ENCODE data around the gene MPDU1. TPM values are rescaled to one million over a fixed set of nuclear protein-coding genes. Genes with fewer than 3 reads are reported as not detected.

MPDU1 gene
- total RNA-seq, 1 donor: 64.1 TPM

DNA sequence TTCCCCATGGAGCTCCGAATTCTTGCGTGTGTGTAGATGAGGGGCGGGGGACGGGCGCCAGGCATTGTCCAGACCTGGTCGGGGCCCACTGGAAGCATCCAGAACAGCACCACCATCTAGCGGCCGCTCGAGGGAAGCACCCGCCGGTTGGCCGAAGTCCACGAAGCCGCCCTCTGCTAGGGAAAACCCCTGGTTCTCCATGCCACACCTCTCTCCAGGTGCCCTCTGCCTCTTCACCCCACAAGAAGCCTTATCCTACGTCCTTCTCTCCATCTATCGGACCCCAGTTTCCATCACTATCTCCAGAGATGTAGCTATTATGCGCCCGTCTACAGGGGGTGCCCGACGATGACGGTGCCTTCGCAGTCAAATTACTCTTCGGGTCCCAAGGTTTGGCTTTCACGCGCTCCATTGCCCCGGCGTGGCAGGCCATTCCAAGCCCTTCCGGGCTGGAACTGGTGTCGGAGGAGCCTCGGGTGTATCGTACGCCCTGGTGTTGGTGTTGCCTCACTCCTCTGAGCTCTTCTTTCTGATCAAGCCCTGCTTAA is 22.6 kb upstream of the MPDU1 start:
- H3K36me3 ChIP-seq (ENCODE audit: insufficient read depth, low read length): peaks cover 23% of the 10 kb centered on the region
- TF ChIP-seq, protein P1, sequence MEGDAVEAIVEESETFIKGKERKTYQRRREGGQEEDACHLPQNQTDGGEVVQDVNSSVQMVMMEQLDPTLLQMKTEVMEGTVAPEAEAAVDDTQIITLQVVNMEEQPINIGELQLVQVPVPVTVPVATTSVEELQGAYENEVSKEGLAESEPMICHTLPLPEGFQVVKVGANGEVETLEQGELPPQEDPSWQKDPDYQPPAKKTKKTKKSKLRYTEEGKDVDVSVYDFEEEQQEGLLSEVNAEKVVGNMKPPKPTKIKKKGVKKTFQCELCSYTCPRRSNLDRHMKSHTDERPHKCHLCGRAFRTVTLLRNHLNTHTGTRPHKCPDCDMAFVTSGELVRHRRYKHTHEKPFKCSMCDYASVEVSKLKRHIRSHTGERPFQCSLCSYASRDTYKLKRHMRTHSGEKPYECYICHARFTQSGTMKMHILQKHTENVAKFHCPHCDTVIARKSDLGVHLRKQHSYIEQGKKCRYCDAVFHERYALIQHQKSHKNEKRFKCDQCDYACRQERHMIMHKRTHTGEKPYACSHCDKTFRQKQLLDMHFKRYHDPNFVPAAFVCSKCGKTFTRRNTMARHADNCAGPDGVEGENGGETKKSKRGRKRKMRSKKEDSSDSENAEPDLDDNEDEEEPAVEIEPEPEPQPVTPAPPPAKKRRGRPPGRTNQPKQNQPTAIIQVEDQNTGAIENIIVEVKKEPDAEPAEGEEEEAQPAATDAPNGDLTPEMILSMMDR (IDR thresholded peaks at IDR 0.05; ENCODE audit: extremely low read depth, low read depth, low read length): peak; percentile 70
- H3K4me2 ChIP-seq (ENCODE audit: insufficient read depth, low read length): peak overlapping the region; percentile 100
- peaks cover 30% of the 10 kb centered on the region for H3K4me1 ChIP-seq (ENCODE audit: insufficient read depth, low read length)
- peak overlapping the region; percentile 79 for H3K27ac ChIP-seq (ENCODE audit: low read depth, low read length)
- DNase-seq (ENCODE audit: insufficient read length, low spot score, missing footprints): peak; percentile 99
- H3K79me2 ChIP-seq (ENCODE audit: insufficient read depth, low read length): peaks cover 42% of the 10 kb centered on the region
- H2AFZ ChIP-seq (ENCODE audit: low read length): peak overlapping the region; percentile 95
- peaks cover 16% of the 10 kb centered on the region for H4K20me1 ChIP-seq (ENCODE audit: insufficient read depth, low read length)
- H3K27me3 ChIP-seq (ENCODE audit: insufficient read depth, low read length): no peaks in the 10 kb centered on the region
- no peaks in the 10 kb centered on the region for H3K9me3 ChIP-seq (ENCODE audit: low read depth, low read length)
- H3K4me3 ChIP-seq (ENCODE audit: insufficient read depth, low read length): peak overlapping the region; percentile 89

DNA sequence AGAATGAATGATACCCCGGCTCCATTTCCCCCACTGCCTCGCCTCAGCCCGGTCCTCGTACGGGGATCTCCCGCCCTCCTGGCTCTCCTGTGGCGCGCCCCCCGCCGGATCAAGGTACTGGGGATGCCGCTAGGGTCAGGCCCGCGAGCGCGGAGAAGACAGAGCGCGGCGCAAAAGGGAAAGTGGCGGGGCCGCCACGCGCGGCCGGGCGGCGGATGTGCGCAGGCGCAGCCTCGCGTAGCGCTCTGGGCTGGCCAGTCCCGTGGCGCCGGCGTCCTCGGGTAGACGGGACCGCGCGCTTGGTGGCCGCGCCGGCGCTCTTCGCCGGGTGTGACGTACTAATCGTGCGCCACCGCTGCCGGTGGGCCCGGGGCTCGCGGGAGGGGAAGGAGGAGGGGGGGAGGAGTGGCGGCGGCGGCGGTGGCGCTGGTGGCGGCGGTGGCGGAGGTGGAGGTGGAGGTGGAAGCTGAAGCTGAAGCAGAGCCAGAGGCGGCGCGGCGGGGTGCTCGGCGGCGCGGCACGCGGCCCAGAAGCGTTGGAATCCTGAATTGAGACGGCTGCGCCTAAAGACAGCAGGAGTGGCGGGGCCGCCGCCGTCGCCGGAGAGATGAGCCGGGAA is 22.0 kb upstream of the MPDU1 start, which contains the start of gene SENP3:
Gene SENP3 (plus strand): TSS at position 331 of the 619 bp plus-strand sequence. CDS start 1,158 bp downstream, outside the sequence.
- H3K27ac ChIP-seq (ENCODE audit: low read depth, low read length): peak within 1 kb of the TSS; percentile 79
- H3K4me3 ChIP-seq (ENCODE audit: insufficient read depth, low read length): peak within 1 kb of the TSS; percentile 89
- no peaks in the 10 kb centered on the region for H3K9me3 ChIP-seq (ENCODE audit: low read depth, low read length)
- TF ChIP-seq, protein P1 (IDR thresholded peaks at IDR 0.05; ENCODE audit: extremely low read depth, low read depth, low read length): no peak
- peaks cover 44% of the 10 kb centered on the region for H3K79me2 ChIP-seq (ENCODE audit: insufficient read depth, low read length)
- peak within 1 kb of the TSS; percentile 100 for H3K4me2 ChIP-seq (ENCODE audit: insufficient read depth, low read length)
- H3K36me3 ChIP-seq (ENCODE audit: insufficient read depth, low read length): peaks cover 27% of the 10 kb centered on the region
- H4K20me1 ChIP-seq (ENCODE audit: insufficient read depth, low read length): peaks cover 16% of the 10 kb centered on the region
- peaks cover 30% of the 10 kb centered on the region for H3K4me1 ChIP-seq (ENCODE audit: insufficient read depth, low read length)
- H2AFZ ChIP-seq (ENCODE audit: low read length): peak within 1 kb of the TSS; percentile 95
- no peaks in the 10 kb centered on the region for H3K27me3 ChIP-seq (ENCODE audit: insufficient read depth, low read length)
- peak; percentile 100 for DNase-seq (ENCODE audit: insufficient read length, low spot score, missing footprints)

DNA sequence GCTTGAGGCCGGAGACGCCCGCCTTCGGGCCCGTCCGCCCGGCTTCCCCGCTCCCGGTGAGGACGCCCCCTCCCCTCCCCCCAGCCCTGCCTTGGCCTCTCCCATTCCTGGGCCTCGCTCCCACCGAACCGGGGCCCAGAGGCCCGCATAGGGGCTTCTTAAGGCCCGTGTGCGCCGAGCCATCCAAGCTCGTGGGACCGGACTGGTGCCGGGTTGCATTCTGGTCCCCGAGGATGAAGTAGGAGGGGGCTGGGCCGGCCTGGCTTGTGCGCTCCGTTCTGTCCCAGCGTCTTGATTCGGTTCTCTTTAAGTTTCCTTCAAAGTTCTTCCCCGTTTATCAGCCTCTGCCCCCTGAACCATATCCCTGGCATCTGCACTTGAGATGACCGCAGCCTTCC is 21.4 kb upstream of the MPDU1 start:
- peak overlapping the region; percentile 62 for H2AFZ ChIP-seq (ENCODE audit: low read length)
- TF ChIP-seq, protein P1 (IDR thresholded peaks at IDR 0.05; ENCODE audit: extremely low read depth, low read depth, low read length): no peak
- peak overlapping the region; percentile 39 for H3K27ac ChIP-seq (ENCODE audit: low read depth, low read length)
- peaks cover 30% of the 10 kb centered on the region for H3K4me1 ChIP-seq (ENCODE audit: insufficient read depth, low read length)
- peaks cover 32% of the 10 kb centered on the region for H3K36me3 ChIP-seq (ENCODE audit: insufficient read depth, low read length)
- H3K4me3 ChIP-seq (ENCODE audit: insufficient read depth, low read length): peak overlapping the region; percentile 89
- H3K27me3 ChIP-seq (ENCODE audit: insufficient read depth, low read length): no peaks in the 10 kb centered on the region
- no peaks in the 10 kb centered on the region for H3K9me3 ChIP-seq (ENCODE audit: low read depth, low read length)
- DNase-seq (ENCODE audit: insufficient read length, low spot score, missing footprints): peak; percentile 85
- H3K79me2 ChIP-seq (ENCODE audit: insufficient read depth, low read length): peaks cover 49% of the 10 kb centered on the region
- H4K20me1 ChIP-seq (ENCODE audit: insufficient read depth, low read length): peaks cover 16% of the 10 kb centered on the region
- peak overlapping the region; percentile 100 for H3K4me2 ChIP-seq (ENCODE audit: insufficient read depth, low read length)

DNA sequence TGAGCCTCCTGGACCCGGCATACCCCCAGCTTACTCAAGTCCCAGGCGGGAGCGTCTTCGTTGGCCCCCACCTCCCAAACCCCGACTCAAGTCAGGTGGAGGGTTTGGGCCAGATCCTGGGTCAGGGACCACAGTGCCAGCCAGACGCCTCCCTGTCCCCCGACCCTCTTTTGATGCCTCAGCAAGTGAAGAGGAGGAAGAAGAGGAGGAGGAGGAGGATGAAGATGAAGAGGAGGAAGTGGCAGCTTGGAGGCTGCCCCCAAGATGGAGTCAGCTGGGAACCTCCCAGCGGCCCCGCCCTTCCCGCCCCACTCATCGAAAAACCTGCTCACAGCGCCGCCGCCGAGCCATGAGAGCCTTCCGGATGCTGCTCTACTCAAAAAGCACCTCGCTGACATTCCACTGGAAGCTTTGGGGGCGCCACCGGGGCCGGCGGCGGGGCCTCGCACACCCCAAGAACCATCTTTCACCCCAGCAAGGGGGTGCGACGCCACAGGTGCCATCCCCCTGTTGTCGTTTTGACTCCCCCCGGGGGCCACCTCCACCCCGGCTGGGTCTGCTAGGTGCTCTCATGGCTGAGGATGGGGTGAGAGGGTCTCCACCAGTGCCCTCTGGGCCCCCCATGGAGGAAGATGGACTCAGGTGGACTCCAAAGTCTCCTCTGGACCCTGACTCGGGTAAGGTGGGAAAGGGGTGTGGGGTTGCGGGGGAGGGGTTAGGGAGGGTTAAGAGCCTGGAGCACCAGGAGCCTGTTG is 20.4 kb upstream of the MPDU1 start:
- DNase-seq (ENCODE audit: insufficient read length, low spot score, missing footprints): no peak
- H3K9me3 ChIP-seq (ENCODE audit: low read depth, low read length): no peaks in the 10 kb centered on the region
- peaks cover 53% of the 10 kb centered on the region for H3K79me2 ChIP-seq (ENCODE audit: insufficient read depth, low read length)
- peak overlapping the region; percentile 100 for H3K4me2 ChIP-seq (ENCODE audit: insufficient read depth, low read length)
- H3K36me3 ChIP-seq (ENCODE audit: insufficient read depth, low read length): peaks cover 38% of the 10 kb centered on the region
- no peak overlapping the region for H2AFZ ChIP-seq (ENCODE audit: low read length)
- peak overlapping the region; percentile 89 for H3K4me3 ChIP-seq (ENCODE audit: insufficient read depth, low read length)
- TF ChIP-seq, protein P1 (IDR thresholded peaks at IDR 0.05; ENCODE audit: extremely low read depth, low read depth, low read length): no peak
- H3K27me3 ChIP-seq (ENCODE audit: insufficient read depth, low read length): no peaks in the 10 kb centered on the region
- peaks cover 24% of the 10 kb centered on the region for H3K4me1 ChIP-seq (ENCODE audit: insufficient read depth, low read length)
- H4K20me1 ChIP-seq (ENCODE audit: insufficient read depth, low read length): peaks cover 16% of the 10 kb centered on the region
- H3K27ac ChIP-seq (ENCODE audit: low read depth, low read length): peak overlapping the region; percentile 17

Measured in osteoblast (primary cell).